Suprapubic skin (tissue), 4 donors: ENCODE data around the gene HPCAL1. TPM values are rescaled to one million over a fixed set of nuclear protein-coding genes. Genes with fewer than 3 reads are reported as not detected.
"Not testable (repeated sequence)": the region's sequence is repeated elsewhere in the genome, so short reads cannot be mapped to it uniquely, and the experiment has no call there.

ENCODE experiments used
- DNase-seq, 2 donors: peaks; one replicate each; pipeline ENCODE4 v3.0.0-alpha.2; 2019; ENCODE audit warnings: low spot score in 2 of 2
- H3K27ac ChIP-seq: fragments of 200-600 bp; sonication (generic); one replicate; pipeline ENCODE4 v1.5.1; 2019
- H3K27me3 ChIP-seq: fragments of 200-600 bp; sonication (generic); one replicate; pipeline ENCODE4 v1.5.1; 2019
- H3K36me3 ChIP-seq: fragments of 200-600 bp; sonication (generic); one replicate; pipeline ENCODE4 v1.5.1; 2019
- H3K4me1 ChIP-seq: fragments of 200-600 bp; sonication (generic); one replicate; pipeline ENCODE4 v1.5.1; 2019
- H3K4me3 ChIP-seq: fragments of 200-600 bp; sonication (generic); one replicate; pipeline ENCODE4 v1.5.1; 2019; ENCODE audit warnings: mild to moderate bottlenecking
- H3K9me3 ChIP-seq: fragments of 200-600 bp; sonication (generic); one replicate; pipeline ENCODE4 v1.5.1; 2019
- CTCF ChIP-seq, 2 donors: fragments of 200-600 bp in 1 of 2; fragments of 450-650 bp in 1 of 2; sonication (generic) in 1 of 2; IDR thresholded peaks; one replicate each; pipeline ENCODE4 v1.5.1; 2016 to 2019; ENCODE audit warnings: antibody characterized with exemption in 2 of 2, mild to moderate bottlenecking in 1 of 2, moderate library complexity in 1 of 2
- EP300 ChIP-seq: sonication (generic); formaldehyde crosslinking; IDR thresholded peaks from one replicate; pipeline ENCODE4 v1.6.1; 2017; ENCODE audit warnings: antibody characterized with exemption
- POLR2A ChIP-seq, 2 donors: fragments of 450-650 bp; IDR thresholded peaks; one replicate each; pipeline ENCODE4 v1.6.1; 2017; ENCODE audit warnings: antibody characterized with exemption in 2 of 2, mild to moderate bottlenecking in 2 of 2, moderate library complexity in 2 of 2
- POLR2AphosphoS5 ChIP-seq, 3 donors: sonication (generic); formaldehyde crosslinking; IDR thresholded peaks; one replicate each; pipeline ENCODE4 v1.6.1; 2017; ENCODE audit warnings: antibody characterized with exemption in 3 of 3
- WGBS: methylation state at CpG from one replicate; pipeline ENCODE4 v1.1.5; 2018; 5-methylcytosine and 5-hydroxymethylcytosine counted together
- total RNA-seq, 4 donors: library from RNA; depleted of rRNA; stranded (reverse); fragments of >200 nt; gene quantifications; one replicate each; pipeline ENCODE4 v1.1.0, GENCODE V29; 2016

Gene HPCAL1
- total RNA-seq, 4 donors from 2014 or later: 27.7 to 40.7 (median 35.3) TPM

- H3K4me1 ChIP-seq: no peaks in the 10 kb centered on the region
- WGBS: 82% methylated on average over 6 of the region's 6 CpGs
- no peak for DNase-seq
- no peaks in the 10 kb centered on the region for H3K9me3 ChIP-seq
- TF ChIP-seq POLR2AphosphoS5 (IDR thresholded peaks at IDR 0.05) (no peak), POLR2A (IDR thresholded peaks at IDR 0.05) (no peak), CTCF (IDR thresholded peaks at IDR 0.05) (no peak), EP300 (no peak)
- H3K27me3 ChIP-seq: no peaks in the 10 kb centered on the region
- H3K4me3 ChIP-seq: no peak overlapping the region
- peaks cover 47% of the 10 kb centered on the region for H3K36me3 ChIP-seq
- H3K27ac ChIP-seq: no peak overlapping the region
Measured at GRCh38 chr2:10440736-10441135, 138.0 kb downstream of the HPCAL1 start.

- peaks cover 4% of the 10 kb centered on the region for H3K4me1 ChIP-seq
- DNase-seq: no peak
- no peaks in the 10 kb centered on the region for H3K27me3 ChIP-seq
- no peak for TF ChIP-seq POLR2A (IDR thresholded peaks at IDR 0.05)
- TF ChIP-seq EP300: no peak
- TF ChIP-seq CTCF (IDR thresholded peaks at IDR 0.05): no peak
- no peak for TF ChIP-seq POLR2AphosphoS5 (IDR thresholded peaks at IDR 0.05)
- no peaks in the 10 kb centered on the region for H3K9me3 ChIP-seq
- no peak overlapping the region for H3K4me3 ChIP-seq
- WGBS: 90% methylated on average over 8 of the region's 8 CpGs
- peaks cover 47% of the 10 kb centered on the region for H3K36me3 ChIP-seq
- H3K27ac ChIP-seq: no peak overlapping the region
Measured at GRCh38 chr2:10441948-10442347, 139.2 kb downstream of the HPCAL1 start.

GRCh38 chr2:10442469-10443126 is 139.9 kb downstream of the HPCAL1 start:
- H3K27me3 ChIP-seq, DNase-seq, H3K9me3 ChIP-seq, H3K27ac ChIP-seq, H3K4me3 ChIP-seq: not testable (repeated sequence)
- H3K36me3 ChIP-seq: peaks cover 47% of the 10 kb centered on the region
- H3K4me1 ChIP-seq: peaks cover 10% of the 10 kb centered on the region
- 85% methylated on average over 2 of the region's 2 CpGs for WGBS

GRCh38 chr2:10444463-10444862 is 141.8 kb downstream of the HPCAL1 start:
- no peak for TF ChIP-seq CTCF (IDR thresholded peaks at IDR 0.05)
- no peak for TF ChIP-seq EP300
- TF ChIP-seq POLR2A (IDR thresholded peaks at IDR 0.05): no peak
- no peak for TF ChIP-seq POLR2AphosphoS5 (IDR thresholded peaks at IDR 0.05)
- H3K27me3 ChIP-seq: no peaks in the 10 kb centered on the region
- H3K4me1 ChIP-seq: peaks cover 23% of the 10 kb centered on the region
- H3K36me3 ChIP-seq: peaks cover 47% of the 10 kb centered on the region
- no peak overlapping the region for H3K27ac ChIP-seq
- DNase-seq: no peak
- no peak overlapping the region for H3K4me3 ChIP-seq
- H3K9me3 ChIP-seq: no peaks in the 10 kb centered on the region
- WGBS: 93% methylated on average over 5 of the region's 5 CpGs

- WGBS: 91% methylated on average over 6 of the region's 6 CpGs
- DNase-seq: no peak
- Histone ChIP-seq H3K9me3 (no peaks in the 10 kb centered on the region), H3K27me3 (no peaks in the 10 kb centered on the region), H3K4me1 (peaks cover 25% of the 10 kb centered on the region), H3K27ac (no peak overlapping the region), H3K36me3 (peaks cover 29% of the 10 kb centered on the region), H3K4me3 (no peak overlapping the region)
- TF ChIP-seq CTCF (IDR thresholded peaks at IDR 0.05) (no peak), POLR2A (IDR thresholded peaks at IDR 0.05) (no peak), POLR2AphosphoS5 (IDR thresholded peaks at IDR 0.05) (no peak), EP300 (no peak)
Measured at GRCh38 chr2:10446631-10447030, 143.9 kb downstream of the HPCAL1 start.
